Mesenchymal stem cell (in vitro differentiated cells and primary cell): ENCODE measurements around the gene GOLGA5.
A peak's percentile ranks its signal among the peaks of the same experiment; 100 is the strongest.
"Not testable (repeated sequence)": the region's sequence is repeated elsewhere in the genome, so short reads cannot be mapped to it uniquely, and the experiment has no call there.

ENCODE experiments used
- DNase-seq: peaks from one replicate; pipeline ENCODE4 v3.0.0-alpha.2; 2013
- H2AFZ ChIP-seq: one replicate; pipeline ENCODE4 v1.6.1; 2013; ENCODE audit warnings: low read depth, mild to moderate bottlenecking, control low read depth, inconsistent platforms, low read length, moderate library complexity
- H2AK5ac ChIP-seq: 2 replicates; pipeline ENCODE4 v1.6.1; 2013; ENCODE audit warnings: low read length, moderate library complexity, mild to moderate bottlenecking, inconsistent platforms; ENCODE audit not compliant: severe bottlenecking
- H2BK120ac ChIP-seq: one replicate; pipeline ENCODE4 v1.6.1; 2013; ENCODE audit warnings: low read depth, mild to moderate bottlenecking, inconsistent platforms, low read length, moderate library complexity
- H2BK12ac ChIP-seq, 2 experiments: one replicate each; pipeline ENCODE4 v1.6.1; 2013; ENCODE audit warnings: inconsistent platforms in 2 of 2, low read length in 2 of 2, mild to moderate bottlenecking in 2 of 2, moderate library complexity in 2 of 2, control low read depth in 1 of 2
- H2BK15ac ChIP-seq: one replicate; pipeline ENCODE4 v1.6.1; 2013; ENCODE audit warnings: mild to moderate bottlenecking, low read depth, inconsistent platforms; ENCODE audit not compliant: poor library complexity, severe bottlenecking
- H2BK5ac ChIP-seq: 2 replicates; pipeline ENCODE4 v1.6.1; 2013; ENCODE audit warnings: low read depth, mild to moderate bottlenecking, low read length, control low read depth, inconsistent platforms; ENCODE audit not compliant: poor library complexity, severe bottlenecking
- H3K14ac ChIP-seq, 2 experiments: one replicate each; pipeline ENCODE4 v1.6.1; 2013; ENCODE audit warnings: inconsistent platforms in 2 of 2, low read length in 2 of 2, control low read depth in 1 of 2, mild to moderate bottlenecking in 1 of 2, moderate library complexity in 1 of 2
- H3K18ac ChIP-seq, 2 experiments: one replicate each; pipeline ENCODE4 v1.6.1; 2013; ENCODE audit warnings: inconsistent platforms in 2 of 2, low read length in 2 of 2, control low read depth in 1 of 2, low read depth in 1 of 2, mild to moderate bottlenecking in 1 of 2
- H3K23ac ChIP-seq, 2 experiments: one replicate each; pipeline ENCODE4 v1.6.1; 2013; ENCODE audit warnings: inconsistent platforms in 2 of 2, low read length in 2 of 2, mild to moderate bottlenecking in 2 of 2, moderate library complexity in 2 of 2, control low read depth in 1 of 2
- H3K27ac ChIP-seq: 2 replicates; pipeline ENCODE4 v1.5.1; 2013; ENCODE audit warnings: mild to moderate bottlenecking, moderate library complexity, low read length, control low read depth, inconsistent platforms; ENCODE audit not compliant: poor library complexity, severe bottlenecking
- H3K27me3 ChIP-seq, 2 experiments: 2 replicates each; pipeline versions ENCODE4 v1.6.1 to v1.7.0; 2013; ENCODE audit warnings: low read length in 2 of 2, mild to moderate bottlenecking in 2 of 2, moderate library complexity in 2 of 2, control low read depth in 1 of 2, inconsistent platforms in 1 of 2; ENCODE audit not compliant: control insufficient read depth in 1 of 2, insufficient read depth in 1 of 2
- H3K36me3 ChIP-seq, 2 experiments: 2 replicates each; pipeline versions ENCODE4 v1.6.1 to v1.7.0; 2013; ENCODE audit warnings: low read length in 2 of 2, control low read depth in 1 of 2, inconsistent platforms in 1 of 2, low read depth in 1 of 2, mild to moderate bottlenecking in 1 of 2; ENCODE audit not compliant: insufficient read depth in 2 of 2, control insufficient read depth in 1 of 2
- H3K4ac ChIP-seq, 2 experiments: one replicate each; pipeline ENCODE4 v1.6.1; 2013; ENCODE audit warnings: inconsistent platforms in 2 of 2, low read length in 2 of 2, mild to moderate bottlenecking in 2 of 2, moderate library complexity in 2 of 2, control low read depth in 1 of 2, low read depth in 1 of 2
- H3K4me1 ChIP-seq: 2 replicates; pipeline ENCODE4 v1.6.1; 2013; ENCODE audit warnings: low read depth, low read length, control low read depth; ENCODE audit not compliant: control insufficient read depth, insufficient read depth
- H3K4me2 ChIP-seq: 2 replicates; pipeline ENCODE4 v1.6.1; 2013; ENCODE audit warnings: low read length, mild to moderate bottlenecking, inconsistent platforms; ENCODE audit not compliant: poor library complexity, severe bottlenecking
- H3K4me3 ChIP-seq, 2 experiments: 2 replicates each; pipeline versions ENCODE4 v1.5.1 to v1.7.0; 2013; ENCODE audit warnings: low read length in 2 of 2, mild to moderate bottlenecking in 2 of 2, control low read depth in 1 of 2, low read depth in 1 of 2; ENCODE audit not compliant: insufficient read depth in 1 of 2
- H3K79me1 ChIP-seq: replicated peaks from 2 replicates; pipeline ENCODE4 v1.6.1; 2013; ENCODE audit warnings: mild to moderate bottlenecking, control low read depth, low read length, inconsistent platforms; ENCODE audit not compliant: poor library complexity, severe bottlenecking
- H3K9ac ChIP-seq: 2 replicates; pipeline ENCODE4 v1.7.0; 2013; ENCODE audit warnings: mild to moderate bottlenecking, low read length, moderate library complexity
- H3K9me3 ChIP-seq: 2 replicates; pipeline ENCODE4 v1.7.0; 2013; ENCODE audit warnings: mild to moderate bottlenecking, low read length; ENCODE audit not compliant: control insufficient read depth
- H4K8ac ChIP-seq: one replicate; pipeline ENCODE4 v1.6.1; 2013; ENCODE audit warnings: inconsistent platforms, mild to moderate bottlenecking, low read length, moderate library complexity
- H4K91ac ChIP-seq: one replicate; pipeline ENCODE4 v1.6.1; 2013; ENCODE audit warnings: mild to moderate bottlenecking, low read length, inconsistent platforms
- WGBS: methylation state at CpG from one replicate; pipeline ENCODE4 v1.1.7; 2013; ENCODE audit warnings: mixed read lengths; 5-methylcytosine and 5-hydroxymethylcytosine counted together

GOLGA5 gene

GRCh38 chr14:92848887-92849286 is 54.8 kb downstream of the GOLGA5 start:
- 18% methylated on average over 4 of the region's 4 CpGs for WGBS
- no peak overlapping the region for H3K4me3 ChIP-seq
- DNase-seq, result no peak
- H2BK120ac ChIP-seq, result no peak overlapping the region
- no peak overlapping the region for H2BK5ac ChIP-seq
- no peak overlapping the region for H4K91ac ChIP-seq
- no peaks in the 10 kb centered on the region for H3K79me1 ChIP-seq
- no peak overlapping the region for H3K27ac ChIP-seq
- no peaks in the 10 kb centered on the region for H3K9me3 ChIP-seq
- H3K36me3 ChIP-seq, result no peaks in the 10 kb centered on the region
- no peak overlapping the region for H3K18ac ChIP-seq
- no peak overlapping the region for H2AFZ ChIP-seq
- no peak overlapping the region for H2BK12ac ChIP-seq
- H2BK15ac ChIP-seq, result no peak overlapping the region
- H3K9ac ChIP-seq, result no peak overlapping the region
- no peaks in the 10 kb centered on the region for H3K4me1 ChIP-seq
- H4K8ac ChIP-seq, result no peak overlapping the region
- H3K23ac ChIP-seq, result no peak overlapping the region
- H3K27me3 ChIP-seq, result peaks cover 0 to 5% of the 10 kb centered on the region in 2 experiments
- H2AK5ac ChIP-seq, result no peak overlapping the region
- no peak overlapping the region for H3K14ac ChIP-seq
- no peak overlapping the region for H3K4ac ChIP-seq
- no peak overlapping the region for H3K4me2 ChIP-seq

GRCh38 chr14:92850492-92850891 is 56.4 kb downstream of the GOLGA5 start:
- Histone ChIP-seq H3K23ac (no peak overlapping the region), H2BK12ac (no peak overlapping the region), H3K36me3 (no peaks in the 10 kb centered on the region), H3K4me3 (no peak overlapping the region), H3K4me2 (no peak overlapping the region), H3K18ac (no peak overlapping the region), H3K79me1 (no peaks in the 10 kb centered on the region), H3K9me3 (no peaks in the 10 kb centered on the region), H3K4me1 (no peaks in the 10 kb centered on the region), H3K9ac (no peak overlapping the region), H4K8ac (no peak overlapping the region), H3K27me3 (peaks cover 0 to 5% of the 10 kb centered on the region in 2 experiments), H3K27ac (no peak overlapping the region), H2AFZ (no peak overlapping the region), H2BK15ac (no peak overlapping the region), H2AK5ac (no peak overlapping the region), H3K14ac (no peak overlapping the region), H2BK5ac (no peak overlapping the region), H4K91ac (no peak overlapping the region), H3K4ac (no peak overlapping the region), H2BK120ac (no peak overlapping the region)
- peak; percentile 26 for DNase-seq
- WGBS, result 50% methylated on average over 2 of the region's 2 CpGs

GRCh38 chr14:92853136-92853535 is 59.0 kb downstream of the GOLGA5 start:
- not testable (repeated sequence) for H2AK5ac ChIP-seq, H3K14ac ChIP-seq, H3K79me1 ChIP-seq, H3K36me3 ChIP-seq, H3K18ac ChIP-seq, H3K4me3 ChIP-seq, H3K4me1 ChIP-seq, H2BK12ac ChIP-seq, H2BK5ac ChIP-seq, H2AFZ ChIP-seq, H4K91ac ChIP-seq, H3K23ac ChIP-seq, H2BK15ac ChIP-seq, H3K27me3 ChIP-seq, H3K4me2 ChIP-seq, H3K9me3 ChIP-seq, H4K8ac ChIP-seq, H3K27ac ChIP-seq, H3K4ac ChIP-seq, H2BK120ac ChIP-seq, H3K9ac ChIP-seq, DNase-seq
- WGBS, result 87% methylated on average over 8 of the region's 8 CpGs

- H3K14ac ChIP-seq, result no peak overlapping the region
- WGBS, result 94% methylated on average over 7 of the region's 7 CpGs
- H2BK15ac ChIP-seq, result no peak overlapping the region
Measured at GRCh38 chr14:92860049-92860840, 66.1 kb downstream of the GOLGA5 start.

More at GRCh38 chr14:92860049-92860840, 66.1 kb downstream of the GOLGA5 start:
- Histone ChIP-seq H2BK120ac (no peak overlapping the region), H4K8ac (no peak overlapping the region), H3K4me1 (no peaks in the 10 kb centered on the region), H2AFZ (no peak overlapping the region), H3K79me1 (no peaks in the 10 kb centered on the region), H3K4ac (no peak overlapping the region), H3K27ac (no peak overlapping the region), H3K23ac (no peak overlapping the region), H3K36me3 (no peaks in the 10 kb centered on the region), H3K4me3 (no peak overlapping the region), H2AK5ac (no peak overlapping the region), H3K18ac (no peak overlapping the region), H3K9ac (no peak overlapping the region), H3K4me2 (no peak overlapping the region), H2BK12ac (no peak overlapping the region), H4K91ac (no peak overlapping the region), H3K9me3 (peaks cover 4% of the 10 kb centered on the region), H3K27me3 (peaks cover 5 to 26% of the 10 kb centered on the region in 2 experiments), H2BK5ac (no peak overlapping the region)
- no peak for DNase-seq
